HG03045 (cell line): ENCODE results near the gene GLS.

ENCODE experiments used
- ATAC-seq: cut with Tn5 transposase; IDR thresholded peaks from one replicate; pipeline ENCODE4 v1.9.1; 2021; ENCODE audit warnings: mild to moderate bottlenecking, moderate library complexity; ENCODE audit not compliant: unreplicated experiment

The GLS gene

GRCh38 chr2:190965580-190966222, 85.1 kb downstream of the GLS start:
- no peak for ATAC-seq

GRCh38 chr2:190968522-190968921, 87.9 kb downstream of the GLS start:
- no peak for ATAC-seq

DNA sequence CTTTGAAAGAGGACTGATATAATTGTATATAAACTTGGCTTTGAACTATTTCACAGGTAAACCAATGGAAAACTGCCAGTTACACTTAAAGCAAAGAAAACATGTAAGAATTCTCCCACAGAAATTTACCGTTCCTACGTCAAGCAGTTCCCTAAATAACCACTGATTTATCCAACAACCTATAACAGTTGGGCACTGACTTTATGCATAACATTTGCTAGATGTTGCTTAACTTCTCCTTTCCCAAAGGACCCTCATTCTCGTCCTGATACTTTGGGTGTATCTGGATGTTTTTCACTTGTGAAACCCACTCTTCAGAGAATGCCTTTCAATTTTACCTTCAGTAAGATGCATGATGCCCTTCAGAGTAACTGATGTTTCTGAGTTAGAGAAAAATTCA, 89.5 kb downstream of the GLS start:
- ATAC-seq = no peak

- no peak for ATAC-seq
These were observed 90.4 kb downstream of the GLS start for GRCh38 chr2:190970873-190971506.

DNA sequence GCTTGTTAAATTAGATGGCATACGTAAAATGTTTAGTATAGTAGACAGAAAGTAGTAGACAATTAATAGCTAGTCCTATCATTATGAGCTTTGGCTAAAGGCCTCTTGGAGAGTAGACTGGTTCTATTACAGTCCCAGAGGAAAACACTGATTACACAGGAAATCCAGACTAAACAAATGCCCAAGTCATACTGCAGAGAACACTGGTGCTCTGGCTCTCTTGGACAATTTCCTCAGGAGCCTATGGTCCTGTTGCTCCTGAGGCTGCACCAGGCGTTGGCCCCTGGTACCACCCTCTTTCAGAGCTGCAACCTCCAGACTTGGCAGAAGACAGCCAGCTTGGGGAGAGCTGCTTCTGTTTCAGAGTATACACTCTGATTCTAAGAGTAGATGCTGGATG, 91.6 kb downstream of the GLS start:
- ATAC-seq = no peak

GRCh38 chr2:190972846-190973245, 92.2 kb downstream of the GLS start:
- no peak for ATAC-seq

GRCh38 chr2:190973262-190973661, 92.6 kb downstream of the GLS start:
- no peak for ATAC-seq

DNA sequence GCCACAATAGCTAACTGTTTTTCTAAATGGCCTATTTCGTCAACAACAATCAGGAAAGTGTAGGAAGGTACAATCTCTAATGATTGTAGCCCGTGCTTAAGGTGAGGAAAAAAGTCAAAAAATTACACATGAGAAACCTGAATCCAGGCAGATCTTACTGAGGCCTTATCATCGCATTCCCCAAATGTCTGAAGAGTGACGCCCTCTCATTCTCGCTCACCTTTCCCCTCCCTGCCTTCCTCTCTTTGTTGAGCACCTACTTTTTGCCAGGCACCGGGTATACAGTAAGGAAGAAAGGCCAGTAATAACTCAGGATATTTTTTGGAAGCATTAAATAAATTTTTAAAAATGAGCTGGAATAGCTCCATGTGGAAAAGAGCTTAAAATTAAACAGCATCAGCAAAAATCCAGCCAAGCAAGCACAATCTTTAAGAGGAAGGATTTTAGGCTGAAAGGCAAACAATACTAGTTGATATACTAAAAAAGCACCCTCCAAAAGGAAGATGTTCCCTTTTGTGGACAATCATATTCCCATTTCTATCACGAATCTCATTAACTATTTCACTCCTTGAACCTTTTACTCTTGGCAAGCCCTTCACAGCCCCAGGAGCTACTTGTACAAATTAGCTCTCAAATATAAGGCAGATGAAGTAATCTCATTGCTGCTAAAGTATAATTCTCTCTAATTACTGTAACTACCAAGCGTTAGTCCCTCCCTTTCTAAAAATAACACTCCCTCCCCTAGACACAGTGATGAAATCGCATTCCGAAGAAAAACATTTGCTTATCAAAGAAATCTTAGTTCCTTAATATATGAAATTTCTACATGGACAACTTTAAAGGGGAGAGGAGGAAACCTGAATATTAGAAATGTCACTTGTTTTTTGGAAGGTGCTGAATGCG, 93.4 kb downstream of the GLS start:
- ATAC-seq = no peak

DNA sequence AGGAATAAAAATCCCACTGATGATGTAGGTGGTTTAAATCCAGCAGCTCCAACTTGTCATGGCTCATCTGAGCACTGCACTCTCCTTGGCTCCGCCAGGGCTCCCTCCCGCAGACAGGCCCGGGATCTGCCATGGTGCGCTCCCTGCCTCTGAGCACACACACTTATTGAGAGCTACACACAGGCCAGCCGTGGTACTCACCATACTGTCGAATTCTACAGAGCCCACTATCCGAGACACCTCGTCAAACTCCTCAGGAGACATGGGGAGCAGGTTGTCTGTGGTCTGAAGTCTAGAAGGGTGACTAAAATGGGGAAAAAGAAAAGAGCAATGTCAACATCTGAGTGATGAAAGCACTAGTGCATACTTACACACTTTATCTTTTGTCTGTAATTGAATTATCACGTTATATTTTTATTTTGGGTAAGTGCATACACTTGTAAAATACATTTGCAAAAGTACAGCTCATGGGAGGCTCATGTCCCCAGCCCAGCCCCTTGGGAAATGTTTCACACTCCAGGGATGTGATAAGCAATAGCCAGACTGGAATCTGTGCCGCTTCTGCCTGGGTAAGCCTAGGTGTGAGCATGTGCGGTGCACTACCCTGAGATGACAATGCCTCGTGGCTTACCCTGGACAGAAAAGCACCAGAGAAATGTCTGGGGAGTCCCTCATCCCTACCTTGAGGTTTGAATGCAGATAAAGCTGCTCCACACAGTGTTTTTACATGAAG, 94.2 kb downstream of the GLS start:
- no peak for ATAC-seq

- no peak for ATAC-seq
These were observed 95.9 kb downstream of the GLS start for GRCh38 chr2:190976521-190976920.

- ATAC-seq = no peak
These were observed 96.9 kb downstream of the GLS start for GRCh38 chr2:190977505-190977904.

DNA sequence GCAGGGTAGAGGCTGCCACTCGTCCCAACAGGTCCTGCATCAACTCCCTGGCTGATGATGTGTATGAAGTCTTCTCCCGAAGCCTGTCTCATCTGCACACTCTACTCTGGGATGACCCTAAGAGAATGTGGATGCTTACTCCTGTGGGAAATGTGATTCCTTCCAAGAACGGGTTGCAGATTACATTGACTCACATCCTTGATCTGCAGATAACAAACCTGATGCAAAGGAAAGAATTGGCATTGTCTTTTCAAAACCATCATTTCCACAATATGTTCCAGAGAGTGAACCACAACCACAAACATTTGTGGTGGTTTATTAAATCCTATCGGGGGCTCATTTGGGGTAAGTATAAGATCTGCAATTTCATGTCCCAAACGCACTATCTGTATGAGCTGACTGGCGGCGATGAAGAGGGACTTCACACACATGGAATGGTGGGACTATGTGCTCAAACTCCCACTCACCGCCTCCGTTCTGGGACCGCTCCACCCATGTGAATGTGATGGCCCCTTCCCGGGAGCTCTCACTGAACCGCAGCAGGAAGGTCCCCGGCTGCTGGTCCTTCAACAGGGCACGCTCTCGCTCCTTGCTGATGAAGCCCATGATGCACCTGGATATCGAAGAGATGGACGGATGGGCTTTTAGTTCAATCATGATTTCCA, 97.9 kb downstream of the GLS start:
- ATAC-seq = no peak

GRCh38 chr2:190979906-190980629, 99.4 kb downstream of the GLS start:
- no peak for ATAC-seq

- ATAC-seq = no peak
These were observed 100.1 kb downstream of the GLS start for GRCh38 chr2:190980630-190981209.

DNA sequence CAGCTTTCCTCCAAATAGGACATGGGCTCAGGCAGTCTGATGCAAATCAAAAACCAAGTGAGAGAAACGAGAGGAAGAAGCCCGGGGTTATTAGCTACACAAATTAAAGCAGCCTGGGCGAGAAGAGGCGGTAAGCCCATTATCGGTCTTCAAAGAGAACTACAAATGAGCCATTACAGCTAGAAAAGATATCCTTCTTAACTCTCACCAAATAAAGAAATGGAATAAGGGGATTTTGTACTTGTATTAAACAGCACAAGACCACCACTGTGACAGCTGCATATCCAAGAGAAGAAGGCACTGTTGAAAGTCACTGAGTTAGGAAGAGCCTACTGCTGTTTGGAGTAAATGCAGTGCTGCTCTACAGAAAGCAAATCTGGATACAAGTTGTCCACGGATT, 100.7 kb downstream of the GLS start:
- ATAC-seq = no peak

- no peak for ATAC-seq
These were observed 101.1 kb downstream of the GLS start for GRCh38 chr2:190981733-190982132.

- no peak for ATAC-seq
These were observed 101.8 kb downstream of the GLS start for GRCh38 chr2:190982262-190983034.

DNA sequence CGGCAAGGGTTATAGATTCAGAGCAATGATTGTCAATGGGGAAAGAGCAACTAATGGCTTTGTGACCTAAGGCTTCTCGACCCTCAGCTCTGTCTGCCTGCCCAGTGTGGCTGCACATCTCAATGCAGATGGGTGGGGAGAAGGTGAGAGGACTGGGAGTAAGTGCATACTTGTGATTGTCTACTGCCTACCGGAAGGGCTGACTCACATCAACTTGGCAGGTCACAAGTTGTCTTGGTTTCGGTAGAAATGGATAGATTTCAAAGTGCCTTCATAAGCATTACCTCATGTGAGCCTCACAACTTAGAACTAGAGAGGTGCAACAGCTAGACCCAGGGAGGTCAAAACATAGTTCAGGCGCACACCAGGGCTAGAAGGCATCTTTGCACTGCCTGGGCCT, 104.0 kb downstream of the GLS start:
- ATAC-seq = no peak
